ENCODE data around the gene SCRT2.

Gene SCRT2

GRCh38 chr20:646107-646867 lies 29.3 kb downstream of the SCRT2 start:
- peak in 1 of 2 experiments; percentile 34 for DNase-seq

DNA sequence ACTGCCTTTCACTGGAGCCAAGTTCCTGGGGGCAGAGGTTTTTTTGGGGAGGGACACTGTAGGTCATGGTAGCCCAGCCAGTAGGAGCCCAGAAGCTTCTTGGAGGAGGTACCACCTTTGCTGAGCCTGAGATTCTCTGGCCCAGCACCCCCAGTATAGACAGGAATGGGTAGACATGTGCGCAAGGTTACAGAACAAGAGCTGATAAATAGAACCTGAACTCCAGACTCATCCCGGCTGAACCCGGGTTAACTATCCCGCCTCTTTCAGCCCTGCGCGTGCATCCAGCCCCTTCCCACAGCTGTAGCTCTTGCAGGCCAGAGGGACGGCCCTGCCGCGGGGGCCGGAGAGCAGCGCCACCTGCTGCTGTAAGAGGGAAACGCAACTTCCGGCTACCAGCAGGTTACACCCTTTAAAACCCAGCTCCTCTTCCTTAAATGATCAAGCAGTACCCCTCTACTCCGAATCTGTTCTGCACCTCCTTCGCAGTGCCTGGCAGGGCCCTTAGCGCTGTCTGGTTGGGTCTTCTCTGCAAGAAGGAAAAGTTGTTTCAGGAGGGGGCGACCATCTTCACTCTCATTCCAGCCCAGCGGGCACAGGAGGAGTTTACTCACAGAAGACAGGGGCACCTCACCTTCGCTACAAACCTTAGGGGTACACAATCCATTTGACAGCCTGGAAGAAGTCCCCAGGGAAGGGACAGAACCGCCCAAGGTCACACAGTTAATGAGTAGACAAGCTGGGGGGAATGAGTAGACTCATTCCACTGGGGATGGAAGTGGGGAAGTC lies 30.1 kb downstream of the SCRT2 start:
- TF ChIP-seq POLR2A (IDR thresholded peaks at IDR 0.05; ENCODE audit: low read length) (no peak), GATA1 (IDR thresholded peaks at IDR 0.05; ENCODE audit: low read depth, low read length) (no peak)
- peak; percentile 78 to 87 for DNase-seq

More at GRCh38 chr20:646107-646867, 29.3 kb downstream of the SCRT2 start:
- TF ChIP-seq POLR2A (IDR thresholded peaks at IDR 0.05; ENCODE audit: low read length) (no peak), GATA1 (IDR thresholded peaks at IDR 0.05; ENCODE audit: low read depth, low read length) (no peak)

GRCh38 chr20:644692-645317 lies 30.8 kb downstream of the SCRT2 start:
- no peak for TF ChIP-seq GATA1 (IDR thresholded peaks at IDR 0.05; ENCODE audit: low read depth, low read length)
- no peak for TF ChIP-seq POLR2A (IDR thresholded peaks at IDR 0.05; ENCODE audit: low read length)
- DNase-seq = no peak

- DNase-seq = peak; percentile 22 to 28
- no peak for TF ChIP-seq GATA1 (IDR thresholded peaks at IDR 0.05; ENCODE audit: low read depth, low read length)
- no peak for TF ChIP-seq POLR2A (IDR thresholded peaks at IDR 0.05; ENCODE audit: low read length)
Observed at GRCh38 chr20:642398-643174, 33.0 kb downstream of the SCRT2 start.

GRCh38 chr20:642013-642397 lies 33.6 kb downstream of the SCRT2 start:
- DNase-seq = peak in 1 of 2 experiments; percentile 19

DNA sequence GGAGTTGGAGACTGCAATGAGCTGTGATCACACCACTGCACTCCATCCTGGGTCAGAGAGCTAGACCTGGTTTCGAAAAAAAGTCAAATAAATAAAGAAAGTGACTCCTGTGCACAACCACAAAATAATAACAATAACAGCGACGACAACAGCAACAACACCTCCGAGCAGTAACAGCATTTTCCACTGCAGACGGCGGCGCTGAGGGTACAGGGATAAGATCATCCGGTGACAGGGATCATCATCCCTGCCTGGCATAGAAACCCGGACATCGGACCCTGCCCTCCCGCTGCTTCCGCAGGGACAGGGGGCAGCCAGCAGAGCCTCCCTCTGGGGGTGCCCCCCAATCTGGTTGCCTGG lies 34.1 kb downstream of the SCRT2 start:
- peak in 1 of 2 experiments; percentile 31 for DNase-seq
- TF ChIP-seq POLR2A (IDR thresholded peaks at IDR 0.05; ENCODE audit: low read length) (no peak), GATA1 (IDR thresholded peaks at IDR 0.05; ENCODE audit: low read depth, low read length) (no peak)

GRCh38 chr20:640674-641515 lies 34.7 kb downstream of the SCRT2 start:
- no peak for DNase-seq
- TF ChIP-seq POLR2A (IDR thresholded peaks at IDR 0.05; ENCODE audit: low read length) = no peak
- no peak for TF ChIP-seq GATA1 (IDR thresholded peaks at IDR 0.05; ENCODE audit: low read depth, low read length)

DNA sequence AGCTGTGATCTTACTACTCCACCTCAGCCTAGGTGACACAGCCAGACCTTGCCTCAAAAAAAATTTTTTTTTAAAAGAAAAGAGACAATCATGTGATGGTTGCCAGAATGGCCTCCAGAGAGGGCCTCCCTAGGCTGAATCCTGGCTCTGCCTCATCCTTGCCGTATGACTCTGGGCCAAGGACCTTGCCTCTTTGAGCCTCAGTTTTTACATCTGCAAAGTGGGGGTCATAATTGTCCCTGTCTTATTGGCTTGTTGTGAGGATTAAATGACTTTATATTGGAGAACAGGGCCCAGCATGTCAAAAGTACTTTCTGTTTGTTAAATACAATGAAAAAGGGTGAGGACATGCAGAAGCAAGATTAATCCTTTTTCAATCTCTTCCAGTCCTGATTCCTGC lies 37.0 kb downstream of the SCRT2 start:
- DNase-seq = no peak
- no peak for TF ChIP-seq GATA1 (IDR thresholded peaks at IDR 0.05; ENCODE audit: low read depth, low read length)

- no peak for DNase-seq
- no peak for TF ChIP-seq POLR2A (IDR thresholded peaks at IDR 0.05; ENCODE audit: low read length)
- TF ChIP-seq GATA1 (IDR thresholded peaks at IDR 0.05; ENCODE audit: low read depth, low read length) = no peak
Observed at GRCh38 chr20:637559-637958, 38.0 kb downstream of the SCRT2 start.

GRCh38 chr20:635893-636338 lies 39.7 kb downstream of the SCRT2 start:
- TF ChIP-seq GATA1 (IDR thresholded peaks at IDR 0.05; ENCODE audit: low read depth, low read length) (no peak), POLR2A (IDR thresholded peaks at IDR 0.05; ENCODE audit: low read length) (no peak)

DNA sequence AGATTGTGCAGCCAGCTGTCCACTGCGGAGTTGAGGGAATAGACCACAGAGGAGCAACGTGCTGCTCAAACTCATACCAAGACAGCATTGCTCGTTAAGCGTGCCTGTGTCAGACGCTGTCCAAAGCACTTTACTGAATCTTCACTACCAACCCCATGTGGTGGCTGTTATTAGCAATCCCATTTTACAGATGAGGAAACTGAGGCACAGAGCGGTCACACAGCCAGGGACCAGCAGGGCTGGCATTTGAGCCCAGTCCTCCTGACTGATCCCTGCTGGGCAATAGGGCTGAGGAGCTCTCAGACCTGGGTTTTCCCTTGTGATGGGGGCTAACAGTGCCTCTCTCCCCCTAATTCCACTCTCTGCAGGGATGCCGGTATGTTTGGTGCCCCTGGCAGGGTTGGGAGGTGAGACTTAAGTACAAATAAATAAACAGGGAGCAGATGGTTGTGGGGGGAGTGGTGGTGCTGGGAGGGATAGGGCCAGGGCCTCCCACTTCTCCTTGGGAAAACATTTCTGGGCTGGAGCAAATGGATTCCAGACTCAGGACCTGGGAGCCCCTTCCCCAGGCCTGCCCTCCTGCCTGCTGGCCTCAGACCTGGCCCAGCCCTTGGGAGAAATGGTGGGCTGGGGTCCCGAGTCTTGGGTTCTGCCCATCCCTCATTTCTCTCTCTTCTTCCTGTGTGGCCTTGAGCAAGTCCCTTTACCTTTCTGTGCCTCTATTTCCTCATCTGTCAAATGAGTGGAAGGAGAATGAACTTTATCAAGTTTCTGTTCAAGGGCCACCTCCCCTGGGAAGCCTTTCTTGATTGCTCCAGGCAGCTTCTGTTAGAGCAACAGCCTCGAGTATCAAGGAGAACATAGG lies 40.3 kb downstream of the SCRT2 start:
- DNase-seq = no peak
- no peak for TF ChIP-seq POLR2A (IDR thresholded peaks at IDR 0.05; ENCODE audit: low read length)
- no peak for TF ChIP-seq GATA1 (IDR thresholded peaks at IDR 0.05; ENCODE audit: low read depth, low read length)

More at GRCh38 chr20:635893-636338, 39.7 kb downstream of the SCRT2 start:
- DNase-seq = peak in 1 of 2 experiments; percentile 25

All from erythroblast (primary cell).